KMS-11 (cell line): ENCODE results near the gene CNMD.

ENCODE experiments used
- H2AFZ ChIP-seq: fragments of 200-600 bp; sonication (generic); 2 replicates; pipeline ENCODE4 v1.6.1; 2016; ENCODE audit warnings: antibody characterized with exemption, mixed run types, low read depth
- H3K27ac ChIP-seq: fragments of 200-600 bp; sonication (generic); 2 replicates; pipeline ENCODE4 v1.6.1; 2016; ENCODE audit warnings: mild to moderate bottlenecking, mixed run types
- H3K27me3 ChIP-seq: fragments of 200-600 bp; sonication (generic); 2 replicates; pipeline ENCODE4 v1.6.1; 2017; ENCODE audit warnings: mild to moderate bottlenecking, low read depth, mixed run types, moderate library complexity; ENCODE audit not compliant: insufficient read depth
- H3K36me3 ChIP-seq: fragments of 200-600 bp; sonication (generic); 2 replicates; pipeline ENCODE4 v1.6.1; 2017; ENCODE audit warnings: mild to moderate bottlenecking, mixed run types; ENCODE audit not compliant: insufficient read depth
- H3K4me1 ChIP-seq: fragments of 200-600 bp; sonication (generic); 2 replicates; pipeline ENCODE4 v1.6.1; 2016; ENCODE audit warnings: mild to moderate bottlenecking, low read depth, mixed run types; ENCODE audit not compliant: poor library complexity, severe bottlenecking
- H3K4me2 ChIP-seq: fragments of 200-600 bp; sonication (generic); 2 replicates; pipeline ENCODE4 v1.7.0; 2016; ENCODE audit warnings: mild to moderate bottlenecking, mixed run types
- H3K4me3 ChIP-seq: fragments of 200-600 bp; sonication (generic); IDR thresholded peaks from 2 replicates; pipeline ENCODE4 v1.6.1; 2017; ENCODE audit warnings: low read depth, low read length, mixed read lengths; ENCODE audit not compliant: insufficient read depth
- H3K79me2 ChIP-seq: fragments of 200-600 bp; sonication (generic); 2 replicates; pipeline ENCODE4 v1.6.1; 2016; ENCODE audit warnings: low read depth, mixed run types; ENCODE audit not compliant: insufficient read depth
- H3K9ac ChIP-seq: fragments of 200-600 bp; sonication (generic); 2 replicates; pipeline ENCODE4 v1.6.1; 2016; ENCODE audit warnings: mild to moderate bottlenecking, mixed run types
- H4K20me1 ChIP-seq: fragments of 200-600 bp; sonication (generic); 2 replicates; pipeline ENCODE4 v1.6.1; 2016; ENCODE audit warnings: mild to moderate bottlenecking, mixed run types; ENCODE audit not compliant: insufficient read depth
- CTCF ChIP-seq: fragments of 200-600 bp; sonication (generic); conservative IDR thresholded peaks from 2 replicates; pipeline ENCODE4 v1.6.1; 2017; ENCODE audit warnings: low read depth, mild to moderate bottlenecking, antibody characterized with exemption, low read length, moderate library complexity, mixed read lengths

CNMD gene

GRCh38 chr13:52737965-52738364 lies 1.7 kb downstream of the CNMD start:
- H3K36me3 ChIP-seq, result no peaks in the 10 kb centered on the region
- no peak overlapping the region for H3K9ac ChIP-seq
- no peaks in the 10 kb centered on the region for H4K20me1 ChIP-seq
- no peak overlapping the region for H2AFZ ChIP-seq
- H3K79me2 ChIP-seq, result no peaks in the 10 kb centered on the region
- H3K4me3 ChIP-seq, result no peak overlapping the region
- no peak overlapping the region for H3K4me2 ChIP-seq
- no peak for TF ChIP-seq CTCF
- no peak overlapping the region for H3K27ac ChIP-seq
- H3K27me3 ChIP-seq, result no peaks in the 10 kb centered on the region
- no peaks in the 10 kb centered on the region for H3K4me1 ChIP-seq

GRCh38 chr13:52737451-52737850 lies 2.2 kb downstream of the CNMD start:
- Histone ChIP-seq H4K20me1 (no peaks in the 10 kb centered on the region), H3K36me3 (no peaks in the 10 kb centered on the region), H3K4me3 (no peak overlapping the region), H3K9ac (no peak overlapping the region), H3K4me1 (no peaks in the 10 kb centered on the region), H2AFZ (no peak overlapping the region), H3K27me3 (no peaks in the 10 kb centered on the region), H3K79me2 (no peaks in the 10 kb centered on the region), H3K27ac (no peak overlapping the region), H3K4me2 (no peak overlapping the region)
- TF ChIP-seq CTCF, result no peak

GRCh38 chr13:52736891-52737290 lies 2.7 kb downstream of the CNMD start:
- no peaks in the 10 kb centered on the region for H3K36me3 ChIP-seq
- H3K4me1 ChIP-seq, result no peaks in the 10 kb centered on the region
- H3K27me3 ChIP-seq, result no peaks in the 10 kb centered on the region
- H3K4me3 ChIP-seq, result no peak overlapping the region
- TF ChIP-seq CTCF, result no peak
- H3K9ac ChIP-seq, result no peak overlapping the region
- H2AFZ ChIP-seq, result no peak overlapping the region
- no peak overlapping the region for H3K27ac ChIP-seq
- H3K4me2 ChIP-seq, result no peak overlapping the region
- H3K79me2 ChIP-seq, result no peaks in the 10 kb centered on the region
- H4K20me1 ChIP-seq, result no peaks in the 10 kb centered on the region

GRCh38 chr13:52734075-52734623 lies 5.5 kb downstream of the CNMD start:
- H3K9ac ChIP-seq, result no peak overlapping the region
- no peak overlapping the region for H3K4me3 ChIP-seq
- no peak overlapping the region for H3K4me2 ChIP-seq
- no peak overlapping the region for H2AFZ ChIP-seq
- H4K20me1 ChIP-seq, result no peaks in the 10 kb centered on the region
- no peaks in the 10 kb centered on the region for H3K4me1 ChIP-seq
- TF ChIP-seq CTCF, result no peak
- no peaks in the 10 kb centered on the region for H3K79me2 ChIP-seq
- no peaks in the 10 kb centered on the region for H3K36me3 ChIP-seq
- no peaks in the 10 kb centered on the region for H3K27me3 ChIP-seq
- no peak overlapping the region for H3K27ac ChIP-seq
